HG02798 (cell line): Measurements from ENCODE around the gene CLCNKB.

Experiments used
- ATAC-seq: cut with Tn5 transposase; IDR thresholded peaks from one replicate; pipeline ENCODE4 v1.9.1; 2021; ENCODE audit warnings: mild to moderate bottlenecking; ENCODE audit not compliant: unreplicated experiment, poor library complexity

The CLCNKB gene

DNA sequence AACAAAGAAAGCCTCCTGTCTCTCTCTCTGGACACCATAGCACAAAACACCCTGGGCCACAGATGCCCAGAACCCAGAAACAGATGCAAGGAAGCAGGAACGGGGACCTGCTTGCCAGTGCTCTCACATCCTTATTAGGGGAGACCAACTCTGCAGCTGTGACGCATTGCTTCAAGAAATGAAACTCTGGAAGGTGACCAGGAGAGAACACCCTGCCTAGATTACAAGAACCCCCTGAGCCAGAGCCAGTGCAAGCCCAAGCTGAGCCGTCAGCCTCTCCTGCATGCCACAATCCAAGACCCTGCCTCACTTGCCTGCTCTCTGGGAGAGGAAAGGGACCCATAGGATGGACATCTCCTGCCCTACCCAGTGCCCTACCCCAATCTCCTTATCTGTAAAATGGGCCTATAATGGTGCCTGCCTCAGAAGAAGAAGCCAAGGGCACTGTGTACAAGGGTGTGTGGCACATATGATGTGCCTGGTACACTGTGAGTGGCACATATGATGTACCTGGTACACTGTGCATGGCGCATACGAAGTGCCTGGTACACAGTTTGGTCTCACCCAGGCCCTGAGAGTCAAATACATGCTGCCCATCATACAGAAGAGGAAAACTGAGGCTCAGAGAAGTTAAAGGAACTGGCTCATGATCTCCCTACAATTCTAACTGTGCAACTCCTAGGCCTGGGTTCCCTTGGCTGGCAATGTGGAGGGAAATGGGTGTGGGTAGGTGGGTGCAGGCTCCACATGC lies 46.7 kb downstream of the CLCNKB start:
- no peak for ATAC-seq

DNA sequence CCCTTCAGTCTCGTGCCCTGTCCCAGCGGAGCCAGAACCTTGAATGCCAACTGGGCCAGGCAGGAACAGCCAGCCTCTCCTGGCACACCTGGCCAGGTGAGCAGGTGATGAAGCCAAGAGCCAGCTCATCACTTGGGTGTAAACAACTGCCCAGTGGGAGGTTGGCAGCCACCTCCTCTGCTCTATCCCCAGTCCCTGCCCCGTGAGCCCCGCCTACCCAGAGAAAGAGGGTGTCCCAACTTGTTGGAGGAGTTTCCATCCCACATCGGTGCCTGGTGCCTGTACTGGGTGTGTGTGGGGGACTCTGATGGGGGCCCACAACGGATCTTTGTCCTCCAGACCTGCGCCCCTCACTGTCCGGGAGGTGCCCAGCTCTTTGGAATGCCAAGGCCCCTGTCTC lies 47.7 kb downstream of the CLCNKB start:
- ATAC-seq = no peak

DNA sequence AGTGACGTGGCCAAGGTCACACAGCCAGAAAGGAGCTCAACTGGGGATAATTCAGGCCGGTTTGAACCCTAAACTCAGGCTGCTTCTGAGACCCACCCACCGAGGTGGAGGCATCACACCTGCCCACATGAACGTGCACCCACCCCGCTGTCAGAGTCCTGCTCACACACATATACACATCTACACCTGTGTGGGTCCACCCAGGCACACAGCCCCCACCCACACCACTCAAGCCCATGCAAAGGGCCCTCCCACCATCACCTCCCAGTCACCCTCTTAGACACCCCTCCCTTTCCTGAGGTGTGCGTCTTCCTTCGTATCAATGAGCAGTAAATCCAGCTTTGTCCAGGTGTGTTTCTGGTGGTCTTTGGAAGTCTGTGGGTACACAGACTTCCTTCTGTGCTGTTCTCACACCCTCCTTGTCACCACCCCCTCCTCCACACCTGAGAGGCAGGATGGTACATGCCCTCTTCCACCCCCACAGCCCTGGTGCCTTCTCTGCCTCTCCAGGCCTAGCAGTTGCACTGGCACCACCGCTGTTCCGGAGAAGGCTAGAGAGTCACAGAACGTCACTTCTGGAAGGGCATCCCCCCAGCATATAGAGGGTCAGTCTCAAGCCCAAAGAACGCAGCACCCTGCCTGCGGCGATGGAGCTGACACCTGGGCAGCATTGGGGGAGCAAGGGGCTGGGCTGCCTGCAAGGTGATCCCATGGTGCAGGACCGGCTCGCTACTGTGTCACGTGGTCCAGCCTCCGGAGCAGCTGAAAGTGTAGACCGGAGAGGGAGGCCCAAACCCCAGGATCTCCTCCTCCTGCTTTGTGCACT lies 48.7 kb downstream of the CLCNKB start:
- ATAC-seq = no peak

DNA sequence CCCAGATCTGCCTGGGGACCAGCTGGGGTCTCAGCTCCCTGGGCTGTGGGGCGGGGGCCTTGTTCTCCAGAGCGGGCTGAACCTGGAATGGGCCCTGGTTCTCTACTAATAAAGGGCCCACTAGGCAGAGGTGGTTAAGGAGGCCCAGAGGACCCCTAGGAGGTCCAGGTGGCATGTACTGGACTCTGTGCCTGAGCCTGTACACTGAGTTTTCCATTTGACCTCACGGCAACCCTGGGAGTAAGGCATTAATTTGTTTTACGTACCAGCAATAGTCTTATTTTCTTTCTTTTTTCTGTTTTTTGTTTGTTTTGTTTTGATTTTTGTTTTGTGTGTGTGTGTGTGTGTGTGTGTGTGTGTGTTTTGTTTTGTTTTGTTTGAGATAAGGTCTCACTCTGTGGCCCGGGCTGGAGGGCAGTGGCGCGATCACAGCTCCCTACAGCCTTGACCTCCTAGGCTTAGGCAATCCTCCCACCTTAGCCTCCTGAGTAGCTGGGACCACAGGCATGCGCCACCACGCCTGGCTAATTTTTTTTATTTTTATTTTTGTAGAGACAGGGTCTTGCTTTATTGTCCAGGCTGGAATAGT lies 49.4 kb downstream of the CLCNKB start:
- no peak for ATAC-seq

DNA sequence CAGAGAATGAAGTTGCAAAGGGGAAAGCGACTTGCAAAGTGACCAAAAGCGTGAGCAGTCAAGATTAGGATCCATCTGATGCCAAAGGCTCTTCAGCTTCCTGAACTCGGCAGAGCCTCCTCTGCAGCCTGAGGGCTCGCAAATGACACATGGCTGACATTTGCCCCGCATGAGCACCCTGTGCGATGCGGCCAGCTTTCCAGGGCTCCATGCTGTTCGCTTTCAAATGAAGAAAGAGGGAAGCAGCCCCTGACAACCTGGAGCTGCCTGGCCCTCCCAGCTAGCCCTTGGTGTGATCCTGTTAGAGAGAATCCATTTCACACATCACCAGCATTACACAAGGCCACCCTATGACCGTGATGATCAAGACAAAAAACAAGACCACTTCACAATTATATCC lies 50.0 kb downstream of the CLCNKB start:
- no peak for ATAC-seq

DNA sequence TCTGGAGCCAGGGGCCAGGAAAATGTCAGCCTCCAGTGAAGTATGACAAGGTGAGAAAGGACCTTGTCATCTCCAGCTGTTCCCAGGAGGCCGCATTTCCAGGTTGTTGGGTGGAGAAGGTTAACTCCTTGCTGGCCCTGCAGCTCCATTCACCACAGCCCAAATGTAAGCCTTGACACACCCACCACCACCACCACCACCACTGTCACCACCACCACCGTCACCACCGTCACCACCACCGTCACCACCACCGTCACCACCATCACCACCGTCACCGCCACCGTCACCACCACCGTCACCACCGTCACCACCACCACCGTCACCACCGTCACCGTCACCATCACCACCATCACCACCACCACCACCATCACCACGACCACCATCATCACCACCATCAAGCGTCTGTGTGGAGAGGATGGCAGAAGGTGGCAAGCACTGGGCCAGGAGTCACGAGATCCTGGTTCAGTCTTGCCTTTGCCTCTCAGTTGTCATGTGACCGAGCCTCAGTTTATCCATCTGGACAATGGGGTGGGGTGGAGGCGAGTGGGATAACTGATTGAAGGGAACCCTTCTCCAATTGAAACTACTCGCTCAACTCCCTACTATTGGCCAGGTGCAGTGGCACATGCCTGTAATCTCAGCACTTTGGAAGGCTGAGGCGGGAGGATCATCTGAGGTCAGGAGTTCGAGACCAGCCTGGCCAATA lies 51.0 kb downstream of the CLCNKB start:
- no peak for ATAC-seq

DNA sequence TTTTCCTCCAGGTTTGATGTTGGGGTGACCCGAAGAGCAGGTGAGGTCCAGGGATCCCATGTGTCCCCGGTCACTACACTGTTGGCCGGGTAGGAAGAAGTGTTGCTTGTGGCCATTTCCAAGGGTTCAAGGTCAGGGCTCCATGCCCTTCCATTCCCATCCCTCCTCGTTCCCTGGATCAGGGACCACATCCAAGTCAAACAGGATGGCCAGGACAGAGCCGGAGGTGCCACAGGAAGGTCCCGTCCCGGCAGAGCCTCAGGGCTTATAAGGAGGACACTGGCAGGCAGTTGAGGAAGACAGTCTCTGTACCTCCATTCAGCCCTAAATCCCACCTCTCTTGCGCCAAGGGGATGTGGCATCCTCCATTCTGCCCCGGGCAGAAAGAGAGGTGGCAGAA lies 51.9 kb downstream of the CLCNKB start:
- ATAC-seq = no peak

DNA sequence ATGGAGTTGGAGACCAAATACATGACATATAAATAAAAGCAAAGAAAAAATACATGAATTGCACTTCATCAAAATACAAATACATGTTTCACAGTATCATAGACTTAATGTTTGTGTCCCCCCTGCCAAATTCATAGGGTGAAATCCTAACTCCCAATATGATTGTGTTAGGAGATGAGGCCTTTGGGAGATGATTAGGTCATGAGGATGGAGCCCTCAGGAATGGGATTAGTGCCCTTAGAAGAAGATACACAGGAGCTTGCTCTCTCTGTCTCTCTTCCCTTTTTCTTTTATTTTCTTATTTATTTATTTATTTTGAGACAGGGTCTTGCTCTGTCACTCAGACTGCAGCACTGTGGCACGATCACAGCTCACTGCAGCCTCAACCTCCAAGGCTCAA lies 55.8 kb downstream of the CLCNKB start:
- no peak for ATAC-seq

DNA sequence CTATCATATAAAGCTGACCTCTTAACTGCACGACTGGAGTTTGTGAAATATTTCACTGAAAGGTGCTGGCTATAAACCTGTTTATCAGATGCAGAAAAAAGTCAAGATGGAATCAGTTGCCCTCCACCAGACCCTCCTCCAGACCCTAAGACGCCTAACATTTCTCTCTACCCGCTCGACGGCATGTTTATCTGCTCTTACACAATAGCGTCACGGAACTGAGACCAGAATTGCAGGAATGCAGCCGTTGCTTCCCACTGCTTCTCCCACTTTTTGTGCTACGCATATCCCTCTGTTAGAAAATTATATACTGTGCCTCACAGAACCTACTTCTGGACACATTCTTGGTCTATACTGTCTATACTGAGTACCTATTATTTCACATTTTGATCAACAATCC lies 58.0 kb downstream of the CLCNKB start:
- no peak for ATAC-seq
